SK-N-SH (cell line): Measurements from ENCODE around the gene JAK1. TPM values are rescaled to one million over a fixed set of nuclear protein-coding genes. Genes with fewer than 3 reads are reported as not detected.
"Not testable (repeated sequence)": the region's sequence is repeated elsewhere in the genome, so short reads cannot be mapped to it uniquely, and the experiment has no call there.

Experiments
- CTCF ChIA-PET: fragments of 300-600, 350-600 bp; formaldehyde crosslinking; extraction: SDS; loops from one replicate; lab custom pipeline; 2021; lab: Yijun Ruan, JAX
- POLR2A ChIA-PET: fragments of 350-600 bp; sonication (Branson Sonifier 250); formaldehyde crosslinking; extraction: SDS; loops from one replicate; lab custom pipeline; 2020; ENCODE audit warnings: antibody characterized with exemption, inconsistent platforms; lab: Yijun Ruan, JAX
- DNase-seq: peaks from one replicate; pipeline ENCODE4 v3.0.0; 2012
- H2AFZ ChIP-seq: fragments of 200-600 bp; sonication (generic); 2 replicates; pipeline ENCODE4 v1.8.1; 2016; ENCODE audit warnings: antibody characterized with exemption, mild to moderate bottlenecking, low read depth
- H3F3A ChIP-seq: fragments of 200-600 bp; sonication (generic); replicated peaks from 2 replicates; pipeline ENCODE3; 2016; ENCODE audit warnings: antibody characterized with exemption, mild to moderate bottlenecking; ENCODE audit not compliant: insufficient read depth
- H3K27ac ChIP-seq, 2 experiments: fragments of 200-500 bp in 1 of 2; fragments of 200-600 bp in 1 of 2; sonication (Bioruptor generic) in 1 of 2; sonication (generic), shearing (Covaris generic) in 1 of 2; 2 replicates each; pipeline versions ENCODE4 v1.5.1 to v1.6.1; 2014 to 2016; ENCODE audit warnings: low read depth in 2 of 2, inconsistent platforms in 1 of 2, low read length in 1 of 2, mild to moderate bottlenecking in 1 of 2, mixed read lengths in 1 of 2
- H3K27me3 ChIP-seq: fragments of 200-600 bp; sonication (generic), shearing (Covaris generic); 2 replicates; pipeline ENCODE4 v1.6.1; 2016; ENCODE audit warnings: mixed run types; ENCODE audit not compliant: insufficient read depth
- H3K36me3 ChIP-seq, 2 experiments: fragments of 200-500 bp in 1 of 2; fragments of 200-600 bp in 1 of 2; sonication (Bioruptor generic) in 1 of 2; sonication (generic) in 1 of 2; replicated peaks in 1 of 2; 2 replicates each; pipeline versions ENCODE3 to v1.5.1; 2014 to 2016; ENCODE audit warnings: low read length in 1 of 2, mild to moderate bottlenecking in 1 of 2; ENCODE audit not compliant: insufficient read depth in 2 of 2, control insufficient read depth in 1 of 2
- H3K4me1 ChIP-seq, 2 experiments: fragments of 200-500 bp in 1 of 2; fragments of 200-600 bp in 1 of 2; sonication (Bioruptor generic) in 1 of 2; sonication (generic), shearing (Covaris generic) in 1 of 2; 2 replicates each; pipeline versions ENCODE4 v1.5.1 to v1.6.1; 2014 to 2016; ENCODE audit warnings: low read depth in 1 of 2, low read length in 1 of 2, mixed run types in 1 of 2; ENCODE audit not compliant: insufficient read depth in 2 of 2, control insufficient read depth in 1 of 2
- H3K4me2 ChIP-seq: fragments of 200-600 bp; sonication (generic), shearing (Covaris generic); 2 replicates; pipeline ENCODE4 v1.6.1; 2017; ENCODE audit warnings: mixed run types
- H3K4me3 ChIP-seq, 2 experiments: fragments of 200-500 bp in 1 of 2; fragments of 200-600 bp in 1 of 2; sonication (Bioruptor generic) in 1 of 2; sonication (generic), shearing (Covaris generic) in 1 of 2; 2 replicates each; pipeline versions ENCODE4 v1.5.1 to v1.8.1; 2014 to 2016; ENCODE audit warnings: low read depth in 2 of 2, inconsistent platforms in 1 of 2, low read length in 1 of 2, mild to moderate bottlenecking in 1 of 2, mixed read lengths in 1 of 2, moderate library complexity in 1 of 2
- H3K79me2 ChIP-seq: fragments of 200-600 bp; sonication (generic); 2 replicates; pipeline ENCODE4 v1.8.1; 2017; ENCODE audit warnings: mild to moderate bottlenecking; ENCODE audit not compliant: insufficient read depth
- H3K9ac ChIP-seq: fragments of 200-600 bp; sonication (generic); 2 replicates; pipeline ENCODE4 v1.6.1; 2017; ENCODE audit warnings: mixed run types
- H3K9me2 ChIP-seq: fragments of 200-600 bp; sonication (generic); 2 replicates; pipeline ENCODE4 v1.6.1; 2017; ENCODE audit warnings: mixed run types
- H3K9me3 ChIP-seq: fragments of 200-600 bp; sonication (generic); 2 replicates; pipeline ENCODE4 v1.6.1; 2017; ENCODE audit warnings: mixed run types, mild to moderate bottlenecking, moderate library complexity
- H4K20me1 ChIP-seq: fragments of 200-600 bp; sonication (generic); 2 replicates; pipeline ENCODE4 v1.6.1; 2017; ENCODE audit warnings: mild to moderate bottlenecking, mixed run types; ENCODE audit not compliant: insufficient read depth
- CHD2 ChIP-seq: fragments of 150-350 bp; IDR thresholded peaks from 2 replicates; pipeline ENCODE4 v1.6.1; 2018; ENCODE audit warnings: low read length; ENCODE audit not compliant: partially characterized antibody
- EP300 ChIP-seq, 2 experiments: IDR thresholded peaks; 2 replicates each; pipeline versions ENCODE4 v1.4.0 to v1.6.1; 2012; ENCODE audit warnings: borderline replicate concordance in 1 of 2, low read depth in 1 of 2, low read length in 1 of 2
- EZH2phosphoT487 ChIP-seq: fragments of 200-600 bp; sonication (generic); IDR thresholded peaks from 2 replicates; pipeline ENCODE4 v1.6.1; 2017; ENCODE audit warnings: low read depth, mixed run types, mild to moderate bottlenecking, antibody characterized with exemption, moderate library complexity, borderline replicate concordance
- FOSL2 ChIP-seq: IDR thresholded peaks from 2 replicates; pipeline ENCODE4 v1.4.0; 2012; ENCODE audit warnings: low read depth, mild to moderate bottlenecking, moderate library complexity, borderline replicate concordance
- FOXM1 ChIP-seq: IDR thresholded peaks from 2 replicates; pipeline ENCODE4 v1.4.0; 2012; ENCODE audit warnings: low read depth, mild to moderate bottlenecking
- MXI1 ChIP-seq: IDR thresholded peaks from 2 replicates; pipeline ENCODE4 v1.6.1; 2012; ENCODE audit warnings: mild to moderate bottlenecking, low read depth, low read length, improper control_type of control experiment
- NRF1 ChIP-seq: IDR thresholded peaks from 2 replicates; pipeline ENCODE4 v1.6.1; 2012; ENCODE audit warnings: low read depth, mild to moderate bottlenecking, low read length
- POLR2AphosphoS5 ChIP-seq: IDR thresholded peaks from 2 replicates; pipeline ENCODE4 v1.6.1; 2012; ENCODE audit warnings: low read depth, low read length
- RAD21 ChIP-seq: IDR thresholded peaks from 2 replicates; pipeline ENCODE4 v1.6.1; 2012; ENCODE audit warnings: mild to moderate bottlenecking, low read length
- RCOR1 ChIP-seq: fragments of 150-350 bp; IDR thresholded peaks from 2 replicates; pipeline ENCODE4 v1.6.1; 2017; ENCODE audit warnings: antibody characterized with exemption, low read length
- RXRA ChIP-seq: IDR thresholded peaks from 2 replicates; pipeline ENCODE4 v1.4.0; 2012; ENCODE audit warnings: low read depth, mild to moderate bottlenecking, borderline replicate concordance
- SIN3A ChIP-seq: IDR thresholded peaks from 2 replicates; pipeline ENCODE4 v1.6.1; 2012; ENCODE audit warnings: low read depth, mild to moderate bottlenecking, low read length, moderate library complexity, borderline replicate concordance
- TCF12 ChIP-seq: IDR thresholded peaks from 2 replicates; pipeline ENCODE4 v1.4.0; 2012
- TEAD4 ChIP-seq: IDR thresholded peaks from 2 replicates; pipeline ENCODE4 v1.4.0; 2012; ENCODE audit warnings: mild to moderate bottlenecking, borderline replicate concordance; ENCODE audit not compliant: insufficient read depth
- whole genome bisulfite sequencing: methylation state at CpG from one replicate; pipeline ENCODE4 v1.1.6; 2017; ENCODE audit warnings: low lambda C conversion rate; 5-methylcytosine and 5-hydroxymethylcytosine counted together
- polyA plus RNA-seq, 3 experiments: library from polyadenylated mRNA; depleted of rRNA; stranded (reverse); fragments of >200 nt; gene quantifications; 2 replicates each; pipeline ENCODE4 v1.2.3, GENCODE V29; 2012
- TF ChIP-seq, protein P1 (sequence below): IDR thresholded peaks from 2 replicates; pipeline ENCODE4; 2012
- TF ChIP-seq, protein P2 (sequence below): IDR thresholded peaks from 2 replicates; pipeline ENCODE4 v1.4.0; 2012; ENCODE audit warnings: low read depth, borderline replicate concordance
- TF ChIP-seq, protein P3 (sequence below): IDR thresholded peaks from 2 replicates; pipeline ENCODE4 v1.4.0; 2012; ENCODE audit warnings: low read depth, borderline replicate concordance
- TF ChIP-seq, protein P4 (sequence below): fragments of 150-350 bp; IDR thresholded peaks from 2 replicates; pipeline ENCODE4 v1.6.1; 2017; ENCODE audit warnings: antibody characterized with exemption, low read length, low read depth, borderline replicate concordance
- TF ChIP-seq, protein P5 (sequence below): fragments of 150-350 bp; IDR thresholded peaks from 2 replicates; pipeline ENCODE4 v1.6.1; 2016; ENCODE audit warnings: mild to moderate bottlenecking, low read depth, low read length

The JAK1 gene
- polyA plus RNA-seq, 1 of the 3 experiments (the other 2 are of a cell fraction): 47.5 TPM

DNA sequence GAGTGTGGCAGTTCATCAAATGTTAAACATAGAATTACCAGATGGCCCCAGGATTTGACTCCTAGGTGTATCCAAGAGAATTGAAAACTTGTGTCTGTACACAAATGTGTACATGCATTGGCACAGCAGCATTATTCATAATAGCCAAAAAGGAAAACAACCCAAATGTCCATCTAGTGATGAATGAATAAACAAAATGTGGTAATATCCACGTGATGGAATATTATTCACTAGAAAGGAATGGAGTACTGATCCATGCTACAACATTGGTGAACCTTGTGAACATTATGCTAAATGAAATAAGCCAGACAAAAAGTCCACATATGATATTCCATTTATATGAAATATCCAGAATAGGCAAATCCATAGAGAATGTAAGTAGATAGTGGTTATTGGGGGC, 143.7 kb downstream of the JAK1 start:
- DNase-seq: no peak
- TF ChIP-seq SIN3A (no peak), TEAD4 (no peak), MXI1 (no peak), NRF1 (no peak), TCF12 (no peak), RCOR1 (no peak), FOSL2 (no peak), RXRA (no peak), POLR2AphosphoS5 (no peak), FOXM1 (no peak), CHD2 (no peak), EP300 (IDR thresholded peaks at IDR 0.05; ENCODE audit: borderline replicate concordance in 1 of 2, low read depth in 1 of 2, low read length in 1 of 2) (no peak), RAD21 (no peak), EZH2phosphoT487 (no peak)
- TF ChIP-seq, protein P1, sequence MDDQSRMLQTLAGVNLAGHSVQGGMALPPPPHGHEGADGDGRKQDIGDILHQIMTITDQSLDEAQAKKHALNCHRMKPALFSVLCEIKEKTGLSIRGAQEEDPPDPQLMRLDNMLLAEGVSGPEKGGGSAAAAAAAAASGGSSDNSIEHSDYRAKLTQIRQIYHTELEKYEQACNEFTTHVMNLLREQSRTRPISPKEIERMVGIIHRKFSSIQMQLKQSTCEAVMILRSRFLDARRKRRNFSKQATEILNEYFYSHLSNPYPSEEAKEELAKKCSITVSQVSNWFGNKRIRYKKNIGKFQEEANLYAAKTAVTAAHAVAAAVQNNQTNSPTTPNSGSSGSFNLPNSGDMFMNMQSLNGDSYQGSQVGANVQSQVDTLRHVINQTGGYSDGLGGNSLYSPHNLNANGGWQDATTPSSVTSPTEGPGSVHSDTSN: no peak
- TF ChIP-seq, protein P2, sequence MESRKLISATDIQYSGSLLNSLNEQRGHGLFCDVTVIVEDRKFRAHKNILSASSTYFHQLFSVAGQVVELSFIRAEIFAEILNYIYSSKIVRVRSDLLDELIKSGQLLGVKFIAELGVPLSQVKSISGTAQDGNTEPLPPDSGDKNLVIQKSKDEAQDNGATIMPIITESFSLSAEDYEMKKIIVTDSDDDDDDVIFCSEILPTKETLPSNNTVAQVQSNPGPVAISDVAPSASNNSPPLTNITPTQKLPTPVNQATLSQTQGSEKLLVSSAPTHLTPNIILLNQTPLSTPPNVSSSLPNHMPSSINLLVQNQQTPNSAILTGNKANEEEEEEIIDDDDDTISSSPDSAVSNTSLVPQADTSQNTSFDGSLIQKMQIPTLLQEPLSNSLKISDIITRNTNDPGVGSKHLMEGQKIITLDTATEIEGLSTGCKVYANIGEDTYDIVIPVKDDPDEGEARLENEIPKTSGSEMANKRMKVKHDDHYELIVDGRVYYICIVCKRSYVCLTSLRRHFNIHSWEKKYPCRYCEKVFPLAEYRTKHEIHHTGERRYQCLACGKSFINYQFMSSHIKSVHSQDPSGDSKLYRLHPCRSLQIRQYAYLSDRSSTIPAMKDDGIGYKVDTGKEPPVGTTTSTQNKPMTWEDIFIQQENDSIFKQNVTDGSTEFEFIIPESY: no peak
- TF ChIP-seq, protein P3, sequence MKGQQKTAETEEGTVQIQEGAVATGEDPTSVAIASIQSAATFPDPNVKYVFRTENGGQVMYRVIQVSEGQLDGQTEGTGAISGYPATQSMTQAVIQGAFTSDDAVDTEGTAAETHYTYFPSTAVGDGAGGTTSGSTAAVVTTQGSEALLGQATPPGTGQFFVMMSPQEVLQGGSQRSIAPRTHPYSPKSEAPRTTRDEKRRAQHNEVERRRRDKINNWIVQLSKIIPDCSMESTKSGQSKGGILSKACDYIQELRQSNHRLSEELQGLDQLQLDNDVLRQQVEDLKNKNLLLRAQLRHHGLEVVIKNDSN: no peak
- TF ChIP-seq, protein P4, sequence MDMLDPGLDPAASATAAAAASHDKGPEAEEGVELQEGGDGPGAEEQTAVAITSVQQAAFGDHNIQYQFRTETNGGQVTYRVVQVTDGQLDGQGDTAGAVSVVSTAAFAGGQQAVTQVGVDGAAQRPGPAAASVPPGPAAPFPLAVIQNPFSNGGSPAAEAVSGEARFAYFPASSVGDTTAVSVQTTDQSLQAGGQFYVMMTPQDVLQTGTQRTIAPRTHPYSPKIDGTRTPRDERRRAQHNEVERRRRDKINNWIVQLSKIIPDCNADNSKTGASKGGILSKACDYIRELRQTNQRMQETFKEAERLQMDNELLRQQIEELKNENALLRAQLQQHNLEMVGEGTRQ: no peak
- TF ChIP-seq, protein P5, sequence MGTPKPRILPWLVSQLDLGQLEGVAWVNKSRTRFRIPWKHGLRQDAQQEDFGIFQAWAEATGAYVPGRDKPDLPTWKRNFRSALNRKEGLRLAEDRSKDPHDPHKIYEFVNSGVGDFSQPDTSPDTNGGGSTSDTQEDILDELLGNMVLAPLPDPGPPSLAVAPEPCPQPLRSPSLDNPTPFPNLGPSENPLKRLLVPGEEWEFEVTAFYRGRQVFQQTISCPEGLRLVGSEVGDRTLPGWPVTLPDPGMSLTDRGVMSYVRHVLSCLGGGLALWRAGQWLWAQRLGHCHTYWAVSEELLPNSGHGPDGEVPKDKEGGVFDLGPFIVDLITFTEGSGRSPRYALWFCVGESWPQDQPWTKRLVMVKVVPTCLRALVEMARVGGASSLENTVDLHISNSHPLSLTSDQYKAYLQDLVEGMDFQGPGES: no peak
- TF ChIP-seq, all 33 proteins: peak for 0
- WGBS: 38% methylated on average over 1 of the region's 1 CpG
- Histone ChIP-seq H3K27me3 (no peaks in the 10 kb centered on the region), H4K20me1 (no peaks in the 10 kb centered on the region), H3K27ac (no peak overlapping the region), H3K4me2 (no peak overlapping the region), H3K4me1 (no peaks in the 10 kb centered on the region; a peak in 1 of 4 replicates), H3K4me3 (no peak overlapping the region), H2AFZ (no peak overlapping the region), H3F3A (peaks cover 3% of the 10 kb centered on the region), H3K36me3 (no peaks in the 10 kb centered on the region), H3K9me2 (no peaks in the 10 kb centered on the region), H3K79me2 (no peaks in the 10 kb centered on the region), H3K9ac (no peak overlapping the region), H3K9me3 (no peaks in the 10 kb centered on the region)
- CTCF ChIA-PET: interaction anchor here (1.1 to 3.3 kb wide), 8 partner anchors 29 to 576 kb away, joined by 3 to 25 read pairs (median 3); partner anchors contain the start of gene RAVER2
- POLR2A ChIA-PET: no interaction called here

DNA sequence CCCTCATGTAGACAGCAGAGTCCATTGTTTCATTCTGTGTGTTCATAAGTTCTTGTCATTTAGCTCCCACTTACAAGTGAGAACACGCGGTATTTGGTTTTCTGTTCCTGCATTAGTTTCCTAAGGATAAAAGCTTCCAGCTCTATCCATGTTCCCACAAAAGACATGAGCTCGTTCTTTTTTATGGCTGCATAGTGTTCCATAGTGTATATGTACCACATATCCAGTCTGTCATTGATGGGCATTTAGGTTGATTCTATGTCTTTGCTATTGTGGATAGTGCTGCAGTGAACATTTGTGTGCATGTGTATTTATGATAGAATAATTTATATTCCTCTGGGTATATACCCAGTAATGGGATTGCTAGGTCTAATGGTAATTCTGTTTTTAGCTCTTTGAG, 145.8 kb downstream of the JAK1 start:
- H3F3A ChIP-seq, H3K4me3 ChIP-seq, H3K9me2 ChIP-seq, POLR2A ChIA-PET, H3K27me3 ChIP-seq, H3K79me2 ChIP-seq, H3K4me2 ChIP-seq, DNase-seq, H4K20me1 ChIP-seq, H3K4me1 ChIP-seq, H2AFZ ChIP-seq, H3K27ac ChIP-seq, H3K36me3 ChIP-seq, H3K9ac ChIP-seq, H3K9me3 ChIP-seq, CTCF ChIA-PET: not testable (repeated sequence)
- 99% methylated on average over 3 of the region's 3 CpGs for WGBS

DNA sequence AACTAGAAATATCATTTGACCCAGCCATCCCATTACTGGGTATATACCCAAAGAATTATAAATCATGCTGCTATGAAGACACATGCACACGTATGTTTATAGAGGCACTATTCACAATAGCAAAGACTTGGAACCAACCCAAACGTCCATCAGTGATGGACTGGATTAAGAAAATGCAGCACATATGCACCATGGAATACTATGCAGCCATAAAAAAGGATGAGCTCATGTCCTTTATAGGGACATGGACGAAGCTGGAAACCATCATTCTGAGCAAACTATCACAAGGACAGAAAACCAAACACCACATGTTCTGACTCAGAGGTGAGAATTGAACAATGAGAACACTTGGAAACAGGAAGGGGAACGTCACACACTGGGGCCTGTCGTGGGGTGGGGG, 149.0 kb downstream of the JAK1 start:
- H3K9me3 ChIP-seq, H2AFZ ChIP-seq, H3F3A ChIP-seq, H3K27ac ChIP-seq, H3K79me2 ChIP-seq, CTCF ChIA-PET, H3K4me1 ChIP-seq, H3K36me3 ChIP-seq, POLR2A ChIA-PET, H3K9me2 ChIP-seq, H3K9ac ChIP-seq, H4K20me1 ChIP-seq, H3K4me2 ChIP-seq, H3K4me3 ChIP-seq, DNase-seq, H3K27me3 ChIP-seq: not testable (repeated sequence)
- WGBS: 89% methylated on average over 5 of the region's 5 CpGs
